G401 (cell line): ENCODE results near the gene C4orf50. TPM values are rescaled to one million over a fixed set of nuclear protein-coding genes. Genes with fewer than 3 reads are reported as not detected.

ENCODE experiments used
- DNase-seq: peaks from one replicate; pipeline ENCODE4 v3.0.0-alpha.2; 2015; ENCODE audit warnings: low spot score
- in situ Hi-C: cut with HindIII; loops from 2 replicates; pipeline ENCODE4 v1.10.0; 2016; ENCODE audit warnings: low sequenced_read_pairs, mixed read lengths
- total RNA-seq: library from RNA; depleted of rRNA; stranded (reverse); fragments of >200 nt; shearing (Covaris generic); gene quantifications from 2 replicates; pipeline ENCODE4 v1.2.3, GENCODE V29; 2014

C4orf50 gene
- total RNA-seq, 1 experiment from 2014 or later = not detected

DNA sequence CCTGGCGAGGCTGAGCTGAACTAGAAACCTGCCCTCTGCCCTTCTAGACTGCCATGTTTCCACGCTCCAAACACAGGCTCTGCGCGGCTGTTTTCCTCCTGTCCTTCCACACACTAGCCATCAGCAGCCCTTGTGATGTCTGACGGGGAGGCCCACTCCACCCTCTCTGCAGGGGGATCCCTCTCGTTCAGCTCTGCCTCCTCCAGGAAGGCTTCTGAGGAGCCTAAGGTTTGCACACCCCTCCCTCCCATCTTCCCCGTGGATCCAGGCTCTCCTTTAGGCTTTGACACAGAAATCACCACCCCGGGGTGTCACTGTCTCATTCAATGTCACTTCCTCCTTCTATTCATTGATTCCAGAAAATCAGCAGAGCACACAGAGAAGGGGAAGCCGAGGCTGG is 86.7 kb downstream of the C4orf50 start:
- DNase-seq = no peak
- in situ Hi-C loops = no loop called here

DNA sequence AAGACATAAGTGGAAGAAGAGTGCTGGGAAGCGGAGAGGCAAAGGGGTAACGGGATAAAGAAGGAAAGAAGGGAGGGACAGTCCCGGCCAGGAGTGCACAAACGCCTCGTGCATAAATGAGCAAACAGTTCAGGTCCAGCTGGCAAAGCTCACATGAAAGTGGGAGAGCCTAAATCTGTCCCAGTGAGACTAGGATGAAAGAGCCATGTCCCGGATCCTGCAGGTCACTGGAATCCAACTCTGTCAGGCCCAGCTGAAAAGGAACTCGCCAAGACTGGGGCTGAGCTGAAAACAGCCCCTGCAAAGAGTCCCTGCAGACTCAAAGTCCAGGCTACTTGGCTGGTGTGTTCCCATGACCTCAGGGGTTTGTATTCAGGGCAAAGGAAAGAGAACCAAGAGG is 87.4 kb downstream of the C4orf50 start:
- in situ Hi-C loops = no loop called here
- DNase-seq = no peak

DNA sequence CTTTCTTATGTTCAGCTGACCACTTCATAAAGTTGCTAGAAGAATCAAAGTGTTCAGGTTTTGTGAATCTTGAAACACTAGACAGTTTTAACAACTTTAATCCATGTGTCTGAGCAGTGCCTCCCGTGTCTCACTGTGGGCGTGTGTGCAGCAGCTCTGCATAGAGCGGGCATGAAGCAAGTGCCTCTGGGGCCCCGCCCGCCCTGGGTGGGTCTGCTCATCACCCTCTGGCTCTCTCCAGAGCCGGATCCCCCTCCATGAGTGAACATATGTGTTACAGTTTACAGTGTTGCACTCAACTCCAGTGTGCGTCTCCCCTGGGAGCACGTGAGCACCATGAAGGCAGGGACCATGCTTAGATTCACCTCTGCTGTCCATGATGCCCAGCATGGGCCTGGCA is 87.8 kb downstream of the C4orf50 start:
- in situ Hi-C loops = no loop called here
- no peak for DNase-seq

DNA sequence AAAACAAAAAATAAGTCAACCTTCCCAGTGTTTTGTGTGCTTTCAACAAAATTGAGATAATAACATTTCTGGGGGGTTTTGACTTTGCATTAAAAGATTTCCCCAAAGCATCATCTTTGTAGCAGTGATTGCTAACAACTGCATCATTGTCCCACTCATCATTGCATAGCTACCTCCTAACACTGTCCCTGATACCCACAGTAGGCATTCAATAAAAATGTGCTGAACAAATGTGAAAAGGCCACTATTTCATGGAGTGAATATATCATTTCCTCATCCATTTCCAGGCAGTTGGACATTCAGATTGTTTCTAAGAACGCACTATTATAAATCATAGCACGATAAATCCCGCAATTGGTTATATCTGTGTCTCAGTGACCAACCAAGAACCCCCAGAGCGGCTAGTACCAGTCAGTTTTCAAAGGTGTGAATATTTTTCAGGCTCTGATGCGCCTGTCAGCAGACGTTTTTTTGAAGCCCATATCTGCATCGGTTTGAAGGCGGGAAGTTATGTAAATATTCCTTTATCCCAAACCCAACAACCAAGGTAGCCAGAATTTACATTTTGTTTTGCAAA is 89.3 kb downstream of the C4orf50 start:
- DNase-seq = no peak
- in situ Hi-C loops = no loop called here

DNA sequence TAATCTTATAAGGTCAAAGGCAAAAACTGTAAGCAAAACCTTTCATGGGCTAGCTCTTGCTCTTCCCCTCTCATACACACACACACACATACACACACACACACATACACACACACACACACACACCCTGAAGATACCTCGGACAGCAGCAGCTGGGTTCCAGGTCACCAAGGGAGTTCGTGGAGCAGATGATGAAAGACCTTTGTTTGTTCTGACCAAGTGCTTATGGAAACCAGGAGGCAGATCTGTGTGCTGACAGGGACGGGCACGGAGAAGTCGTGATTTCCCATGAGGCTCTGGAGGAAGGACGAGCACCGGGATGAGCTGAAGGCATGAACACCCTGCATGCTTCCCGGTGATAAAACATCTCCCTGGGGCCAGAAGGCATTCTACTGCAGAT is 90.0 kb downstream of the C4orf50 start:
- in situ Hi-C loops = no loop called here
- no peak for DNase-seq

DNA sequence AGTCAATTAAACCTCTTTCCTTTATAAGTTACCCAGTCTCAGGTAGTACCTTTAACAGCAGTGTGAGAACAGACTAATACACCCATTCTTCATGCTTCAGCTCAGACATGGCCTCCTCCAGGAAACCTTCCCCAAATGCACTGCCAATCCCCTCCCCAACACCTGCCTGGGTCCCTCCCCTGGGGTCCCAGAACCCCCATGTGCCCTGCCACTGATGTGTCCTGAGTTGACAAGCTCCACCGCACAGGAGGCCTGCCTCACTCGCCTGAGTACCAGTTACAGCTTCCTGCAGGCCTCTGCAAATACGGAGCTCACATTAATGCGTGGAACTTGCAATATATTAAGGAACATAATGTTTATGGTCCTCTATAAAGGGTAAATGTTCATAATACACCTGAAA is 90.5 kb downstream of the C4orf50 start:
- in situ Hi-C loops = no loop called here
- DNase-seq = no peak

DNA sequence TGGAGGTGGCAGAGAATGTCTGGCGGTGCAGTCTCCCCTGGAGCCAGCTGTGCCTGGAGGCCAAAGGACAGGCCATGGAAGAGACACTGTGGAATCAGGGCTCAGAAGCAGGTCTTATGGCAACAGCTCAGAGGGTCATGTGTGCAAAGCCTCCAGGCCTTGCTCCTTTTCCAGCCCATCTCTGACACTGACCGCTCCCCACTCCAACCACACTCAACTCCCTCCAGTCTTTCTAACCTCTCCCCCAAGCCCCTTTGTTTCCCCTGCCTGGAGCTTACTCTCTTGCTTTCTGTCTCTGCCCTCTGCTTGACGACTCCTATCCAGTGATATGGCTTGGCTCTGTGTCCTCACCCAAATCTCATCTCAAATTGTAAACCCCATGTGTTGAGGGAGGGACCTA is 91.1 kb downstream of the C4orf50 start:
- DNase-seq = no peak
- in situ Hi-C loops = no loop called here

DNA sequence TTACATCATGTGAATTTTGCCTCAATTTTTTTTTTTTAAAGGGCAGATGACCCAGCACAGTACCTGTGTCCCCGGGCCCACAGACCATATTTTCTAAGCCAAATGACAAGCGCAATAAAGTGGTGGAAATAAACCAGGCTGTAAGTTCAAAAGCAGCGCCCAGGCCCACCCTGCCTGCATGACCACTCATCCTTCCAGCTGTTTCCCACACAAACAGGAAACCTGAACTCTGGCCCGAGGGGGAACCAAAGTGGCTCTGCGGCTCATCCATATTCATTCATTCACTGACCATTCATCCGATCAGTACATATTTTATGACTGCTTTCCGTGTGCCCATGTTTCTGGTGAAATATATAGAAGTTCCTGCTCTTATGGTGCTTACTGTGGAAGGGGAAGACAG is 91.6 kb downstream of the C4orf50 start:
- in situ Hi-C loops = no loop called here
- no peak for DNase-seq

DNA sequence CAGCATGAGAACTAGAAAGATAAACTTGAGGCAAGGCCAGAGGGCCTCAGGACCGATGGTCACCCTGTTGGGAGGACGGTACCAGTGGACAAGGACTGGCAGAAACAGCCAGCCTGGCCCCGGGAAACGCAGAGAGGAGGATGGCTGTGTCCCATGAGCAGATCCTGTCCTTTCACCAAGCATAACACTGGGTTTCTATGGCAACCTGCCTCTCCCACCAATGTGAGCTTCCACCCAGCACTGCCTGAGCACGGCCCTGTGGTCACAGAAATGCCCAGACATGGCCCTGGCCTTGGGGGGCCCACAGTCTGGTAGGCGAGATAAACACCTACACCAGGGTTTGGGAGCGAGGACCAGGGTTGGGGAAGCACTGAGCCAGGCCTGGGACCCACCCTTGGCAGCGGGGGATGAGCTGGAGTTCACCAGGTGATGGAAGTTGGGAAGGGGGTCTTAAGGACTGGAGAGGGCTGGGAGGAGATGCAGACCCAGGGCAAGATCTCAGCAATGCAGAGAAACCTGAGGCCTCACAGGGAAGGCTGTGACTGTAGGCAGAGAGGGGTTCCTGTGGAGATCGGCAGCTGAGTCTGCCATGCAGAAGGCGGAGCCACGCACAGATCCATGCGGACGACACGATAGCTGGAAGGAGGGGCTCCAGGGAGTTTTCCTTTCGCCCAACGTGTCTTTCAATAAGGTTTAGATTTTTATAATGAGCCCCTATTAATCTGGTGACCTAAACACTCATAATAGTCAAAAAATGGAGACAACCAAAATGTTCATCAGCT is 92.6 kb downstream of the C4orf50 start:
- in situ Hi-C loops = no loop called here
- DNase-seq = no peak

DNA sequence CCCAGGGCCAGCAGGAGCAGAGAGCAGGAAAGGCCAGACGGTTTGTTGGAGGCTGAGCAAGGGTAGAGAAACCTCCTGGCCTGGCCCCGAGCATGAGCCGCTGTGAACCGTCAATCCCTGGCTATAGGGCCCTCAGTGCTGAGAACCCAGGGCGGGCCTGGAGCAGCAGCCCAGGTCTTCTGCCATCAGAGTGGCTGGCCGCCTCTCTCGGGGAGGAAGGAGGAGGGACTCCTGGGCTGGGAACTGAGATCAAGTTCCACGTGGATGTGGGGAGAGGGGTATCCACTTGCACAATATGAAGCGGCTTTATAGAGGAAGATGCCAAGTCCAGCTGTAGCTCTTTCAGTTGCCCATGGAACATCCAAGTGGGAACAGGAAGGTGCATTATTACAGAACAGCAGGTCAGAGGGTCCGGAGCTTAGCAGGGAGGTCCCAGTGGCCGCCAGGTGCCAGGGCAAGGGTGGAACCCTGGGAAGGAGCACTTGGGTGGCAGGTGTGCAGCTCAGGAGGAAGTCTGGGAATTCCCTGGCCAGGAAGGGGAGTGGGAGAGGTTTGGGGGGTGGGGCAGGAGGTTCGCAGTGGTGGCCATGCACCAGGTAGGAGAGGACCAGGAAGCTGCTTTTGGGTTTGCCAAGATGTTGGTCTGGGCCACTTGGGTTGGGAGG is 93.6 kb downstream of the C4orf50 start:
- in situ Hi-C loops = no loop called here
- DNase-seq = no peak

DNA sequence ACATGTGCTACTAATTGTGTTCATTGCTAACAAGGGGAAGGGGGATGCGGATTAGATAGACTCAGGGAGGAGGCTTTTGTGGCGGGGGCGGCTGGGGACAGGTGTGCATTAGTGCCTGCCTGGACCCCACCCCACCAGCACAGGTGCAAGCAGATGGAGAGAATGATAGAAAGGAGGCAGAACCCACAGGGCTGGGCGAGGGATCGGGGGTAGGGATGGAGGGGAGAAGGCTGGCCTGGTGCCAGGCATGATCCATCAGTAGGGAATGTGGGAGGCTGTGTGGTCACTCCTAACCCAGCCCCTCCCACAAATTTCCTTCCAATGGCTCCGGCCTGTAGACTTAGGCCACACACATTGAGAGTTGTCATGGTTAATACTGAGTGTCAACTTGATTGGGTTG is 94.9 kb downstream of the C4orf50 start:
- DNase-seq = no peak
- in situ Hi-C loops = no loop called here

DNA sequence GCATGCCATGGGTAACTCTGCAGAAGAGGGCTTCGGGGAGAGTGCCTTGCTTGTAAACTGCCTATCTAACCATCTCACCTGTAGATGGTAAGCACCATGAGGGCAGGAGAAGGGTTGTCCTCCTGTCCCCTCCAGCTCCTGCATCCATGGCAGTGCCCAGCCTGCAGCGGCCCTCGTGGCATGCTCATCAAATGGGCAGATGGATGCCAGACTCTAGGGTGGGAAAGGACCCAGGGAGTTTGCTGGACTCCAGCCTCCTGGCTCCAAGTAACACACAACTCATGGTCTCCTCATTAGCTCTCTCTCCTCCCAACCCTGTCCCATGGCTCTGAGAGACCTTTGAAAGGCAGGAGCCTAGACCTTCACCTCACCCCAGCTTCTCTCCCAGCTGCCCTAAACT is 95.7 kb downstream of the C4orf50 start:
- in situ Hi-C loops = no loop called here
- DNase-seq = no peak

DNA sequence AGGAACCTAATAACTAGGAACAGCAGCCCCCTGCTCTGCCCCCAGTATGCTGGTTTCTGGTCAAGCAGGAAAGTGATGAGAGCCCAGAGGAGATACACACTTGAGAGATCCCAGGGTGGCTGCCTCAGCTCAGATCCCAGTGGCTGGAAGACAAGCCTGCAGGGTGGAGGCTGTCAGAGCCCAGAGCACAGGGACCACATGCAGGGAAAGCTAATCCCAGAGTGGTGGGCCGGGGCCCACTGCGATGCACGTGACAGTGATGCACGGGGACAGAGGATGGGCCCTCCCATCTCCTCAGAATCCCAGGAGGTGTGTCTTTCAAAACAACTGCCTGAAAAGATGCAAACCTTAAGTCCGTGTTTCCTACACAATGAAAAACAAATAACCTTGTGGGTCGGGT is 96.2 kb downstream of the C4orf50 start:
- in situ Hi-C loops = no loop called here
- DNase-seq = no peak

DNA sequence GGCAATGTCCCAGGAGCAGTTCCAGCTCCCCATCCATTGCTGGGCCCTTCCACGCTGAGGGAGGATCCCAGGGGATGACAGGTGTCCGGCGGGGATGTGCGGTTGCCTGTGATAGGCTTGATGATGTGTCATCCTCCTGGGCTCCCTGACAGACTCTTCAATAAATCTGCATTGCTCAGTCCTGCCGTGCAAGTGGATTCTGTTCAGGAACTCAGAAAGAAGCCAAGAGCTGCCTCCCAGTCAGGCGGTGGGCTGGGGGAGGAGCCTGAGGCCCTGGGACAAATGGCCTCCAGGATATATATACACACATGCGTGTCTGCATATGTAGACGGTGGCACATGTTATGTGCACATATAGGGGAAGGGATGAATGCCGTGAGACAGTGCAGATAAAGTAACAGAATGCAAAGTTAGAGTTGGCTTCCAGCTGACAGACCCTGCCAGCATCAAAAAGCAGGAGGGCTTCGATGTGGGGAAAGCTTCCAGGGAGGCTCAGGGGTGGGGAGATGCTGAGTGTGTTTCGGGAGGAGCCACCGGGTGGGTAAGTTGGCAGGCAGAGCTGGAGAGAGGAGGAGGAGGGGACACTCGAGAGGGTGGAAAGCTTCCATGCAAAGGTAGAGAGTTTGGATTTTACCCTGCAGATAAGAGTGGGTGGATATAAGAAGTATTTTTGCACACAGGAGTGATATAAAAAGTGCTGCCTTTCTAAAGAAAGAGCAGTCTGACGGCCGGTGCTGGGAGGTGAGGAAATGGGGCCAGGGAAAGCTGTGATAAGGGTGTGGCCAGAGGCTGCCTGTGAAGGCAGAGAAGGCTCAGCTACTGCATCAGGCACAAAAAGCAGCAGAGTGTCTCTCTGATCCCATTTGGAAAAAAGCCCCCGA is 96.9 kb downstream of the C4orf50 start:
- in situ Hi-C loops = no loop called here
- no peak for DNase-seq

DNA sequence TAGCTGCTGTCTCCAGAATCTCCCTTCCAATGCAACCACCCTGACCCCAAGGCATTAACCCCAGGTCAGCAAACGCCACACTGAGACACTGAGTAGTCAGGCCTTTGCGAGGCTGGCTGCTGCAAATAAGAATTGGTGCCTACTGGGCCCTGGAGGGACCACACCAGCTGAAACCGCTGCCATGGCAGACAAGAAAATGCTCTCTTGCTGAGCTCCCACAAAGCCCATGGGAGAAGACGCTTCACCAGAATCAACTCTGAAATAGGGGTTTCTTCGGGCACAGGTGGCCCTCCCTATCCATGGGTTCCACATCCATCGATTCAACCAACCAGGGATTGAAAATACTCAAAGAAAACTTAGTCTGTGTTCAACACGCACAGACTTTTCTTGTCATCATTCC is 98.7 kb downstream of the C4orf50 start:
- in situ Hi-C loops = no loop called here
- DNase-seq = no peak

DNA sequence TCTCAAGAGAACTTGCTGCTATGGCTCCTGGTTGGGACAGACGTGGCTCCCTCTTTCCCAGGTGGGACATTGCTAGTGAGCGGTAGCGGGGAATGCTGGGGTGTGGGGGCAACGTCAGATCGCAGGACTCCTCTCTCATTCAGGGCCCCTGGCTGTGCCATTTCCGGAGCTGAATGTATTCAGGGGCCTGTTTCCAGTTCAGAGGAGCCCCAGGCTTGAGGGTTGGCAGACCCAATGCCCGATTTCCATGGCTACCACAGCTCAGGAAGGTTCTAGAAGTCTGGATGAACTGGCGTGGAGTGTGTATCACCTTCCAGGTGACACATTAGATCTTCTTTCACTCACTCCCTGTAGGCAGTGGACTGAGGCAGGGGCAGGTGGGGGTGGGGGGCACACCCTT is 99.2 kb downstream of the C4orf50 start:
- no peak for DNase-seq
- in situ Hi-C loops = no loop called here

DNA sequence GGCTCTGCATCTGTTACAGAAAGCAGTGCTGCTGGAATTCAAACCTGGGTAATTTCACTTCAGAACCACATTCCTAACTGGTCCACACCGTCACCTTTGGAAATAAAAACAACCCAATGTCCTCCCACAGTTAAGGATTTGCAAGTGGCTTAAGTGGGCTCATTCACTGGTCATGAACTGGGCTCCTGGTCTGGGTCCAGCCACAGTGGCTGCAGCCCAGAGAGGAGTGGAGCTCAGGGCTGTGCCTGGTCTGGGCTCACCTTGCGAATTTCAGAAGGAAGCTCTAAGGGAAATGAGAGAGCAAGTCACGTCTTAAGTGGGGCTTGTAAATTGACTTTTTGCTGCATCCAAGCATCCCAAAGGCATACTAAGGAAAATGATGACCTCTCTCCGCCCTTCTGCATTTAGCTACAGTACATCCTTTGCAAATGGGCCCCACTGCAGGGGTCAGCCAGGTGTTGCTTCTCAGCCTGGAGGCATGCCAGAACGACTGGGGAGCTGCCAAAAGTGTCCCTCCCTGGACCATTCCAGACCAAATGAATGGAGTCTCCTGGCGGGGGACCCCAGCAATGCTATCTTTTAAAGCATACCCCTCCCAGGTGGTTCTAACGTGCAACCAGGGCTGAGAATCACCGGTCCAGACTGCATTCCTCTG is 99.8 kb downstream of the C4orf50 start:
- in situ Hi-C loops = no loop called here
- no peak for DNase-seq

DNA sequence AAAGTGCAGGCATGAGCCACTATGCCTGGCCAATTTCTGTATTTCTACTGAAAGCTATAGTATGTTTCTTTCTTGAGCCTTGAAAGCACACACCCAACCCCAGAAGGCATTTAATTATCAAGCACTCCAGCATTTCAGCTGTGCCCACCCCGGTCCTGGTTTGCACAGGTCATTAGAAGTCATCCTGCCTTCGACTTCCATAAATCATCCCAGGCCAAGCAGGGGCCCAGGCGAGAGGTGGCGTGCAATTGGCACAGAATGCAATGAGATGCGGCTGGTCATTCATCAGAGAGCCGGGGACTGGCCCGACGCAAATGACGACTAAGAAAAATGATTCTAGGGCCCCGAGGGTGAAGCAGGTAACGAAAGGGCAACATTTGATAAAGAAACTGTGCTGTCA is 100.6 kb downstream of the C4orf50 start:
- in situ Hi-C loops = no loop called here
- DNase-seq = no peak

DNA sequence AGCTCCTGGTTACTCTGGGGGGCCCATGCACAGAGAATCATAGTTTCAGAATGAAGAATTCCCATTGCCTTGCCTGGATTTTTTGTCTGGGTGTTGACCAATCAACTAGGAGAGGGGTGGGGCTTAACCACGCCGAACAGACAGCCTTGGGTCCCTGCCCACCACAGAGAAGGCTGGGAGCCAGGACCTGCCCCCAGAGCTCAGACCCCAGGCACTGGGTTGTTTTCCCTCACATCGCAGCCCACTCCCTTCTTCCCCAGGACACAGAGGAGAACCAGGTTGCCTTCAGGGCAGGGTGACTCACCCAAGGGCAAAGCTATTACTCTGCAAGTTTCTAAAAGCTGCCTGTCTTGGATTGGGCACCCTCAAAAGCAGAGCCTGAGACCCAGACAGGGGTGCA is 102.0 kb downstream of the C4orf50 start:
- no peak for DNase-seq
- in situ Hi-C loops = no loop called here
